HepG2 (cell line): ENCODE measurements around the gene ZBTB45. TPM values are rescaled to one million over a fixed set of nuclear protein-coding genes. Genes with fewer than 3 reads are reported as not detected.

Experiments used
- FOXA1 ChIP-seq, 2 experiments: fragments of 450-650 bp in 1 of 2; sonication (generic) in 1 of 2; formaldehyde crosslinking in 1 of 2; IDR thresholded peaks; 2 replicates each; pipeline versions ENCODE4 v1.4.0 to v1.6.1; 2016 to 2020; ENCODE audit warnings: missing genetic modification reagents in 1 of 2
- GATA4 ChIP-seq: sonication (generic); IDR thresholded peaks from 2 replicates; pipeline ENCODE4 v1.6.1; 2016; ENCODE audit warnings: antibody characterized with exemption, low read depth, borderline replicate concordance
- GTF2F1 ChIP-seq: fragments of 150-350 bp; IDR thresholded peaks from 2 replicates; pipeline ENCODE4 v1.6.1; 2014; ENCODE audit warnings: low read length
- JDP2 ChIP-seq: sonication (generic); formaldehyde crosslinking; IDR thresholded peaks from 2 replicates; pipeline ENCODE4 v1.8.1; 2022; ENCODE audit warnings: missing genetic modification reagents, borderline replicate concordance
- NCOR1 ChIP-seq: fragments of 200-600 bp; sonication (generic); IDR thresholded peaks from 2 replicates; pipeline ENCODE4 v1.7.0; 2017; ENCODE audit warnings: antibody characterized with exemption, low read length, borderline replicate concordance
- SOX6 ChIP-seq, 2 experiments: fragments of 450-650 bp in 1 of 2; sonication (generic) in 1 of 2; formaldehyde crosslinking in 1 of 2; IDR thresholded peaks; 2 replicates each; pipeline versions ENCODE4 v1.4.0 to v1.6.1; 2017 to 2020; ENCODE audit warnings: antibody characterized with exemption in 1 of 2, mild to moderate bottlenecking in 1 of 2, missing genetic modification reagents in 1 of 2
- THAP11 ChIP-seq: IDR thresholded peaks from 2 replicates; pipeline ENCODE4 v1.6.1; 2016; ENCODE audit warnings: missing biosample characterization, missing genetic modification reagents
- ZNF17 ChIP-seq: sonication (generic); formaldehyde crosslinking; IDR thresholded peaks from 2 replicates; pipeline ENCODE4 v1.5.0; 2020; ENCODE audit warnings: mild to moderate bottlenecking, missing genetic modification reagents
- ZNF614 ChIP-seq: IDR thresholded peaks from 2 replicates; pipeline ENCODE4 v1.6.1; 2018; ENCODE audit warnings: missing biosample characterization, missing genetic modification reagents, inconsistent platforms, borderline replicate concordance
- polyA plus RNA-seq, 8 experiments: library from polyadenylated mRNA; depleted of rRNA in 3 of 8; stranded (reverse) in 7 of 8; unstranded in 1 of 8; fragments of >200 nt; fragmentation: Illumina TruSeq in 4 of 8; extraction: Trizol in 4 of 8; gene quantifications; 2 replicates each; pipeline versions ENCODE4 v1.2.1 to v1.2.3, GENCODE V29; 2011 to 2016; ENCODE audit warnings: low read depth in 4 of 8, missing spikeins in 1 of 8, mixed read lengths in 1 of 8; ENCODE audit not compliant: insufficient read depth in 1 of 8
- total RNA-seq, 5 experiments: library from RNA; depleted of rRNA; stranded (reverse); fragments of >200 nt; fragmentation: Illumina TruSeq; extraction: Trizol; gene quantifications; 2 replicates each; pipeline ENCODE4 v1.2.3, GENCODE V29; 2016; ENCODE audit warnings: low read depth in 1 of 5
- TF ChIP-seq, protein P1 (sequence below): sonication (generic); formaldehyde crosslinking; IDR thresholded peaks from 2 replicates; pipeline ENCODE4 v1.5.1; 2020; ENCODE audit warnings: mild to moderate bottlenecking, moderate library complexity, missing genetic modification reagents
- TF ChIP-seq, protein P2 (sequence below): sonication (generic); formaldehyde crosslinking; IDR thresholded peaks from 2 replicates; pipeline ENCODE4 v1.4.0; 2020; ENCODE audit warnings: mild to moderate bottlenecking, missing genetic modification reagents
- TF ChIP-seq, protein P3 (sequence below): sonication (generic); formaldehyde crosslinking; IDR thresholded peaks from 2 replicates; pipeline ENCODE4 v1.4.0; 2020; ENCODE audit warnings: missing genetic modification reagents, borderline replicate concordance
- TF ChIP-seq, protein P4 (sequence below), 2 experiments: fragments of 450-650 bp in 1 of 2; sonication (generic) in 1 of 2; formaldehyde crosslinking; IDR thresholded peaks; 2 replicates each; pipeline versions ENCODE4 v1.5.0 to v1.8.0; 2020 to 2022; ENCODE audit warnings: mild to moderate bottlenecking in 1 of 2, missing genetic modification reagents in 1 of 2
- TF ChIP-seq, protein P5 (sequence below): sonication (generic); formaldehyde crosslinking; IDR thresholded peaks from 2 replicates; pipeline ENCODE4 v1.5.0; 2020; ENCODE audit warnings: mild to moderate bottlenecking, low read depth, missing genetic modification reagents, borderline replicate concordance
- TF ChIP-seq, protein P6 (sequence below): sonication (generic); formaldehyde crosslinking; IDR thresholded peaks from 2 replicates; pipeline ENCODE4 v1.4.0; 2020; ENCODE audit warnings: missing genetic modification reagents
- TF ChIP-seq, protein P7 (sequence below): sonication (generic); formaldehyde crosslinking; IDR thresholded peaks from 2 replicates; pipeline ENCODE4 v1.4.0; 2020; ENCODE audit warnings: mild to moderate bottlenecking, missing genetic modification reagents

ZBTB45 gene
- total and polyA plus RNA-seq, 2 of the 13 experiments (the other 11 are each of a cell fraction or from before 2014, with no cell fraction given) = 3.0 to 3.7 TPM

DNA sequence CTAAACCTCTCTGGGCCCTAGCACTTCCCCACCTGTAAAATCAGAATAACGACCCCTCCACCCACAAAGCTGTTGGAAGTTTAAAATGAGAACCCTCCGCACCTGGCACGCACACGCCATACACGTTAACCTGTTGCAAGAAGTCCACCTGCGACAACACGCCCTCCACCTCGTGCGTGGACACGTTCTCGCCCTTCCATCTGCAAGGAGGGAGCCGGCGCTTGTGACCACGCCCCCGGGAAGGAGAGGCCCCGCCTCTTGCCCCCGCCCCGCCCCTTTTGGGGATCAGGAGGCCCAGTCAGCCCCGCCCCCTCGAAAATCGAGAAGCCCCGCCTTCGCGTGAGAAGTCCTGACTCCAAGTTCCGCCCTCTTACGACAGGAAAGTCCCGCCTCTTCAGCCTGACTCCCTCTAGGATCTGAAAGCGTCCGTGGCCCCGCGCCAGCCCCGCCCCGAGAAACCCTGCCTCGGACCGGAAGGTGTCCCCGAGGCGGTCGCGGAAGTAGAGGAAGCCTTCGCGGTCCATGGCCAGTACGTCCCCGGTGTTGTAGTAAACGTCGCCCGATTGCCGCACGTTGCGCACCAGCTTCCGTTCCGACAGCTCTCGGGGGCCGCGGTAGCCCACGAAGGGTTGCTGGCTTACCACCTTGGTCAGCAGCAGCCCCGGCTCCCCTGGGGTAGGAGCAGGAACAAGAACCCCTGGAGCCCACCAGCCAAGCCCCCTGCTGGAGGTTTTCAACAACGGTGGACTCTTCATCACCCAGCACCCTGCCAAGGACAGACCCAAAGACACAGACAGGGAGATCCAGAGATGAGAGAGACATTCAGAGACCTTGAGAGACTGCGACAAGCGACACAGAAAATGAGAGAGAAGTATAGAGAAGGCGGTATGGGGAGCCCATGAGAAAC is 20.3 kb downstream of the ZBTB45 start (continued):
- TF ChIP-seq, protein P1, sequence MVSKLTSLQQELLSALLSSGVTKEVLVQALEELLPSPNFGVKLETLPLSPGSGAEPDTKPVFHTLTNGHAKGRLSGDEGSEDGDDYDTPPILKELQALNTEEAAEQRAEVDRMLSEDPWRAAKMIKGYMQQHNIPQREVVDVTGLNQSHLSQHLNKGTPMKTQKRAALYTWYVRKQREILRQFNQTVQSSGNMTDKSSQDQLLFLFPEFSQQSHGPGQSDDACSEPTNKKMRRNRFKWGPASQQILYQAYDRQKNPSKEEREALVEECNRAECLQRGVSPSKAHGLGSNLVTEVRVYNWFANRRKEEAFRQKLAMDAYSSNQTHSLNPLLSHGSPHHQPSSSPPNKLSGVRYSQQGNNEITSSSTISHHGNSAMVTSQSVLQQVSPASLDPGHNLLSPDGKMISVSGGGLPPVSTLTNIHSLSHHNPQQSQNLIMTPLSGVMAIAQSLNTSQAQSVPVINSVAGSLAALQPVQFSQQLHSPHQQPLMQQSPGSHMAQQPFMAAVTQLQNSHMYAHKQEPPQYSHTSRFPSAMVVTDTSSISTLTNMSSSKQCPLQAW (CRISPR knock-in tag) = peak; percentile 92
- TF ChIP-seq, protein P2, sequence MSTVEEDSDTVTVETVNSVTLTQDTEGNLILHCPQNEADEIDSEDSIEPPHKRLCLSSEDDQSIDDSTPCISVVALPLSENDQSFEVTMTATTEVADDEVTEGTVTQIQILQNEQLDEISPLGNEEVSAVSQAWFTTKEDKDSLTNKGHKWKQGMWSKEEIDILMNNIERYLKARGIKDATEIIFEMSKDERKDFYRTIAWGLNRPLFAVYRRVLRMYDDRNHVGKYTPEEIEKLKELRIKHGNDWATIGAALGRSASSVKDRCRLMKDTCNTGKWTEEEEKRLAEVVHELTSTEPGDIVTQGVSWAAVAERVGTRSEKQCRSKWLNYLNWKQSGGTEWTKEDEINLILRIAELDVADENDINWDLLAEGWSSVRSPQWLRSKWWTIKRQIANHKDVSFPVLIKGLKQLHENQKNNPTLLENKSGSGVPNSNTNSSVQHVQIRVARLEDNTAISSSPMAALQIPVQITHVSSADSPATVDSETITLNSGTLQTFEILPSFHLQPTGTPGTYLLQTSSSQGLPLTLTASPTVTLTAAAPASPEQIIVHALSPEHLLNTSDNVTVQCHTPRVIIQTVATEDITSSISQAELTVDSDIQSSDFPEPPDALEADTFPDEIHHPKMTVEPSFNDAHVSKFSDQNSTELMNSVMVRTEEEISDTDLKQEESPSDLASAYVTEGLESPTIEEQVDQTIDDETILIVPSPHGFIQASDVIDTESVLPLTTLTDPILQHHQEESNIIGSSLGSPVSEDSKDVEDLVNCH = no peak
- TF ChIP-seq, protein P3, sequence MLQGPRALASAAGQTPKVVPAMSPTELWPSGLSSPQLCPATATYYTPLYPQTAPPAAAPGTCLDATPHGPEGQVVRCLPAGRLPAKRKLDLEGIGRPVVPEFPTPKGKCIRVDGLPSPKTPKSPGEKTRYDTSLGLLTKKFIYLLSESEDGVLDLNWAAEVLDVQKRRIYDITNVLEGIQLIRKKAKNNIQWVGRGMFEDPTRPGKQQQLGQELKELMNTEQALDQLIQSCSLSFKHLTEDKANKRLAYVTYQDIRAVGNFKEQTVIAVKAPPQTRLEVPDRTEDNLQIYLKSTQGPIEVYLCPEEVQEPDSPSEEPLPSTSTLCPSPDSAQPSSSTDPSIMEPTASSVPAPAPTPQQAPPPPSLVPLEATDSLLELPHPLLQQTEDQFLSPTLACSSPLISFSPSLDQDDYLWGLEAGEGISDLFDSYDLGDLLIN (CRISPR knock-in tag) = no peak
- TF ChIP-seq, protein P4, sequence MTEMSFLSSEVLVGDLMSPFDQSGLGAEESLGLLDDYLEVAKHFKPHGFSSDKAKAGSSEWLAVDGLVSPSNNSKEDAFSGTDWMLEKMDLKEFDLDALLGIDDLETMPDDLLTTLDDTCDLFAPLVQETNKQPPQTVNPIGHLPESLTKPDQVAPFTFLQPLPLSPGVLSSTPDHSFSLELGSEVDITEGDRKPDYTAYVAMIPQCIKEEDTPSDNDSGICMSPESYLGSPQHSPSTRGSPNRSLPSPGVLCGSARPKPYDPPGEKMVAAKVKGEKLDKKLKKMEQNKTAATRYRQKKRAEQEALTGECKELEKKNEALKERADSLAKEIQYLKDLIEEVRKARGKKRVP (CRISPR knock-in tag; IDR thresholded peaks at IDR 0.05) = peak in 1 of 2 experiments; percentile 65; a peak in 1 of 4 replicates
- TF ChIP-seq ZNF614 (CRISPR knock-in tag) (peak; percentile 60; the same call in 1 of the 2 replicates), NCOR1 (peak; percentile 26; the same call in 1 of the 2 replicates), SOX6 (IDR thresholded peaks at IDR 0.05) (no peak), SOX6 (CRISPR knock-in tag; IDR thresholded peaks at IDR 0.05) (peak; percentile 77), GTF2F1 (no peak), GATA4 (no peak), ZNF17 (no peak), THAP11 (CRISPR knock-in tag) (peak; percentile 97), JDP2 (CRISPR knock-in tag) (no peak), FOXA1 (IDR thresholded peaks at IDR 0.05) (no peak), FOXA1 (CRISPR knock-in tag; IDR thresholded peaks at IDR 0.05) (peak; percentile 79)
- TF ChIP-seq, protein P5, sequence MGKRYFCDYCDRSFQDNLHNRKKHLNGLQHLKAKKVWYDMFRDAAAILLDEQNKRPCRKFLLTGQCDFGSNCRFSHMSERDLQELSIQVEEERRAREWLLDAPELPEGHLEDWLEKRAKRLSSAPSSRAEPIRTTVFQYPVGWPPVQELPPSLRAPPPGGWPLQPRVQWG (CRISPR knock-in tag) = no peak
- TF ChIP-seq, protein P6, sequence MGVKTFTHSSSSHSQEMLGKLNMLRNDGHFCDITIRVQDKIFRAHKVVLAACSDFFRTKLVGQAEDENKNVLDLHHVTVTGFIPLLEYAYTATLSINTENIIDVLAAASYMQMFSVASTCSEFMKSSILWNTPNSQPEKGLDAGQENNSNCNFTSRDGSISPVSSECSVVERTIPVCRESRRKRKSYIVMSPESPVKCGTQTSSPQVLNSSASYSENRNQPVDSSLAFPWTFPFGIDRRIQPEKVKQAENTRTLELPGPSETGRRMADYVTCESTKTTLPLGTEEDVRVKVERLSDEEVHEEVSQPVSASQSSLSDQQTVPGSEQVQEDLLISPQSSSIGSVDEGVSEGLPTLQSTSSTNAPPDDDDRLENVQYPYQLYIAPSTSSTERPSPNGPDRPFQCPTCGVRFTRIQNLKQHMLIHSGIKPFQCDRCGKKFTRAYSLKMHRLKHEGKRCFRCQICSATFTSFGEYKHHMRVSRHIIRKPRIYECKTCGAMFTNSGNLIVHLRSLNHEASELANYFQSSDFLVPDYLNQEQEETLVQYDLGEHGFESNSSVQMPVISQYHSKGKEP = 0 out of 2 replicates have a peak, but pooled peaks have one; percentile 55
- TF ChIP-seq, protein P7, sequence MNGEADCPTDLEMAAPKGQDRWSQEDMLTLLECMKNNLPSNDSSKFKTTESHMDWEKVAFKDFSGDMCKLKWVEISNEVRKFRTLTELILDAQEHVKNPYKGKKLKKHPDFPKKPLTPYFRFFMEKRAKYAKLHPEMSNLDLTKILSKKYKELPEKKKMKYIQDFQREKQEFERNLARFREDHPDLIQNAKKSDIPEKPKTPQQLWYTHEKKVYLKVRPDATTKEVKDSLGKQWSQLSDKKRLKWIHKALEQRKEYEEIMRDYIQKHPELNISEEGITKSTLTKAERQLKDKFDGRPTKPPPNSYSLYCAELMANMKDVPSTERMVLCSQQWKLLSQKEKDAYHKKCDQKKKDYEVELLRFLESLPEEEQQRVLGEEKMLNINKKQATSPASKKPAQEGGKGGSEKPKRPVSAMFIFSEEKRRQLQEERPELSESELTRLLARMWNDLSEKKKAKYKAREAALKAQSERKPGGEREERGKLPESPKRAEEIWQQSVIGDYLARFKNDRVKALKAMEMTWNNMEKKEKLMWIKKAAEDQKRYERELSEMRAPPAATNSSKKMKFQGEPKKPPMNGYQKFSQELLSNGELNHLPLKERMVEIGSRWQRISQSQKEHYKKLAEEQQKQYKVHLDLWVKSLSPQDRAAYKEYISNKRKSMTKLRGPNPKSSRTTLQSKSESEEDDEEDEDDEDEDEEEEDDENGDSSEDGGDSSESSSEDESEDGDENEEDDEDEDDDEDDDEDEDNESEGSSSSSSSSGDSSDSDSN (CRISPR knock-in tag) = peak; percentile 97
